WI38 (cell line): ENCODE results near the gene MGAT3.

Experiments
- H3K4me3 ChIP-seq: 2 replicates; pipeline ENCODE4 v1.5.1; 2011; ENCODE audit warnings: low read depth, mild to moderate bottlenecking, control low read depth, low read length
- CTCF ChIP-seq: IDR thresholded peaks from 2 replicates; pipeline ENCODE4 v1.5.1; 2012; ENCODE audit warnings: low read depth, mild to moderate bottlenecking, control low read depth, low read length

The MGAT3 gene

GRCh38 chr22:39511226-39511625 lies 54.4 kb downstream of the MGAT3 start:
- no peak overlapping the region for H3K4me3 ChIP-seq
- TF ChIP-seq CTCF: no peak

- no peak for TF ChIP-seq CTCF
- H3K4me3 ChIP-seq: no peak overlapping the region
These were observed 55.2 kb downstream of the MGAT3 start for GRCh38 chr22:39512026-39512425.

- no peak for TF ChIP-seq CTCF
- H3K4me3 ChIP-seq: no peak overlapping the region
These were observed 57.0 kb downstream of the MGAT3 start for GRCh38 chr22:39513791-39514190.

- H3K4me3 ChIP-seq: no peak overlapping the region
- peak; percentile 55 for TF ChIP-seq CTCF
These were observed 57.7 kb downstream of the MGAT3 start for GRCh38 chr22:39514373-39514973.

GRCh38 chr22:39515266-39516050 lies 58.6 kb downstream of the MGAT3 start:
- no peak overlapping the region for H3K4me3 ChIP-seq
- no peak for TF ChIP-seq CTCF

- TF ChIP-seq CTCF: no peak
- H3K4me3 ChIP-seq: no peak overlapping the region
These were observed 60.7 kb downstream of the MGAT3 start for GRCh38 chr22:39517470-39517869.

- no peak overlapping the region; the same call in 1 of the 2 replicates for H3K4me3 ChIP-seq
- no peak for TF ChIP-seq CTCF
These were observed 61.5 kb downstream of the MGAT3 start for GRCh38 chr22:39518144-39518786.
